EH (cell line): ENCODE measurements around the gene EEIG1.

Experiments used
- DNase-seq: peaks from one replicate; pipeline ENCODE4 v3.0.0-alpha.2; 2015; ENCODE audit warnings: low read depth

Gene EEIG1

DNA sequence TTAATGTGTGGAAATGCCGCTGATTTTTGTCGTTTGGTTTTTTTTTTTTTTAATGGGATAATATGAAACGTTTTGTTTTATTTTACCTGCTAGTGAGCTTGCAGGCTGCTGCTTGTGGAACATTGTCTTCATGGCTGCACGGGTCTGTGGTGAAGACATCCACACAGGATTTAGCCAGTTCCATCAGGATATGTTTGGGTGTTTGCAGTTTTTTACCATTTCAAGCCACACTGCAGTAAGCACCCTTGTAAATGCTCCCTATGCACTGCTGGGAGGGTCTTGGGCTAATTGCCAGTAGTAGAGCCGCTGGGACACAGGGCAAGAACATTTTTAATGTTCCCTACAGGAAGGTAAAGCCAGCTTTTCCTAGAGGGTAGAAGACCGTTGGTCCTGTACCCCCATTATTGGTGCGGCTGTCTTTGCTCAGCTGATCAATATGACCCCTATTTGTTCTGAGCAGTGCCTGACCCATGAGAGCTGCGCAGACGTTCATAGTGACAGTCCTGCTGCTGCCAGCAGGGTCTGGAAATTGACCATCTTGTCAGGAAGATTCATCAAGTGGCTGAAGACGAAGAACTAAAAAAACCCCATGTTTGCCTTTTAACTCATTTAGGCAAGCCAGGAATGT is 20.5 kb upstream of the EEIG1 start:
- DNase-seq: no peak

DNA sequence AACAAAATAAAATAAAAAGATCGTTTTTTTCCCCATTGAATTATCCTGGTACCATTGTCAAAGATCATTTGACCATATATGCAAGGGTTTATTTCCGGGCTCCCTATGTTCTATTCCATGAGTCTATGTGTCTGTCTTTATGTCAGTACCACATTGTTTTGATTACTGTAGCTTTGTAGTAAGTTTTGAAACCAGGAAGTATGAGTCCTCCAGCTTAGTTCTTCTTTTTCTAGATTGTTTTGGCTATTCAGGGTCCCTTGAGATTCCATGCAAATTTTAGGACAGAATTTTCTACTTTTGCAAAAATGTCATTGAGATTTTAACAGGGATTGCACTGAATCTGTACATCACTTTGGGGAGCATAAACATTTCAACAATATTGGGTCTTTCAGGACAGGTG is 18.7 kb upstream of the EEIG1 start:
- DNase-seq: no peak

DNA sequence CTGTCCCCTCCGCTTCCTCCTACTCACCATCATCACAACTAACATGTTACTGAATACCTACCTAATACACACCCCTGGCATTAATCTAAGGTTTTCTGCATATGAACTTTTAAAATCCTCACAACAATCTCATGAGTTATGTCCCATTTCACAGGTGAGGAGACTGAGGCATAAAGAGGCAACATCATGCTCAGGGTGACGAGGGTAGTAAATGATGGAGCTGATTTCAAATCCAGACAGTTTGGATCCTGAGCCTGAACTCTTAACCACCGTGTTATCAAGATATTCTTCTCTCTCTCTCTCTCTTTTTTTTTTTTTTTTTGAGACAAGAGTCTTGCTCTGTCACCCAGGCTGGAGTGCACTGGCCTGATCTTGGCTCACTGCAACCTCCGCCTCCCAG is 12.9 kb upstream of the EEIG1 start:
- no peak for DNase-seq

DNA sequence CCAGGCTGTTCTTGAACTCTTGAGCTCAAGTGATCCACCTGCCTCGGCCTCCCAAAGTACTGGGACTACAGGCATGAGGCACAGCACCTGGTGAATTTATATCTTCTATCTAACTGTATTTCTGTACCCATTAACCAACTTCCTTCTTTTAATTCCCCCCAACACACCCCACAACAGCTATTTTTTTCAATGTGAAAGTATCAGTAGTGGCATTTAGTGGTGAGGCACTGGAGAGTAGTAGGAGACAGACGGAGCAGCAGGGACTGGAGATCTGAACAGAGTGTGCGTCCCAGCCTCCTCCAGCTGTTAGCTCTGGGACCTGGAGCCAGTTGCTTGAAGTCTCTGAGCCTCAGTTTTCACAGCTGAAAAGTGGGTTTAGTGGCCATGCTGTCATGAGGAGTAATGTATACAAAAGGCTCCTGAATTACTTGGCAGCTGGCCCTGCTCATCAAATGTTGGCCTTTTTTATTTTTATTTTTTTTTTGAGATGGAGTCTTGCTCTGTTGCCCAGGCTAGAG is 11.0 kb upstream of the EEIG1 start:
- DNase-seq: no peak

DNA sequence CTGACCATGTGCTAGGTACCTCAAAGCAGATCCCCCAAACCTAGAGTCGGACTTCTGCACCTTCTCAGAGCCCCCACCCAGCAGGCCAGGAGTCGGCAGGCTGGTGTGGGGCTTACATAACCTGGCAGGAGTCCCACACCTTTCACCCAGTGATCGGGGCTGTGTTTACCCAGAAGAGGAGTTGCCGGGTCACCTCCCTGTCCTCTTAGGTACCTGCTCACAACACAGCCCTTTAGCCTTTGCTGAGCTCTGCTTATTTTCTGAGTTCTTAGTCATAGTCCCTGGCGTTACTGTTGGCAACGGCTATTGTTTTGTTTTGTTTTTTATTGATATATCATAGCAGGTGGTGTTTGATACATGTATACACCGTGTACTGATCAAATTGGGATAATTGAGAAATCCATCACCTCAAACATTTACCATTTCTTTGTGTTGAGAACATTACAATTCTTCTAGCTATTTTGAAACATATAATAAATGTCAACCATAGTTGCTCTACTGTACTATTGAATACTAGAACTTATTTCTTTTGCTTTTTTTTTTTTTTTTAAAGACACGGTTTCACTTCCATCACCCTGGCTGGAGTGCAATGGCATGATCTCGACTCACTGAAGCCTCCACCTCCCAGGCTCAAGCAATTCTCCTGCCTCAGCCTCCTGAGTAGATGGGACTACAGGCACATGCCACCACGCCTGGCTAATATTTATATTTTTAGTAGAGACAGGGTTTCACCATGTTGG is 10.4 kb upstream of the EEIG1 start:
- DNase-seq: no peak

DNA sequence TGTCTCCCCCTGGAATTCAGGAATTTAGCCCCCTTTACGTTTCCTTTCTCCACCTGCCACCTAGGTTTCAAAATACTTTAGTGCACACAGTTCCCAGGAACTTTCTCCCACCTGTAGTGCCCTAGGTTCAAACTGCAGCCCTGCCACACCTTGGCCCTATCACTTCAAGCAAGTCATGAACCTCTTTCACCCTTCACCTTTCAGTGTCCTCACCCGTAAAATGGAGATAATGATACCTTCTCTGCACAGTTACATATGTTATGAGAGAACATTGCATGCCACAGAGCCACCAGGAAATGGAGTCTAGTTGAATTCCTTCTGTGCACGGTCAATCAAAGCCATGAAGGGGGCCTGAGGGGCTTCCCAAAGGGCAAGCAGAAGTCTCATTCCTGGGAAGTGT is 9.8 kb upstream of the EEIG1 start:
- DNase-seq: no peak

DNA sequence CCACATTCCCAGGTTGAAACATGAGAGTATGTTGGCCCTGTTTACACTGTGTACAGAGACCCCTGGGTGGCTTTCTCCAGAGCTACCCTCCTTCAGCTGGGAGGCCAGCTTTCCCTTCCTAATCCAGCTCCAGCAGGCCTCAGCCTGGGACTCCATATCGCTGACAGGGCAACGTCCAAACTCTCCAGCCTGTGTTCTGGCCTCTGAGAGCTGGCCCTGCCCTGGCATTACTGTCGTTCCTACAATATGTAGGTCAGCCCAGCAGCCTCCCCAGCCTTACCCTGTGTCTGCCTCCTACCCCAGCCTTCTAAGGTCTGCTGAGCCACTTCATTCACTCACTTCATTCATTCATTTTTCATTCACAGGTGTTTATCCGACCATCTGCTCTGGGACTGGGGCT is 8.3 kb upstream of the EEIG1 start:
- DNase-seq: no peak

DNA sequence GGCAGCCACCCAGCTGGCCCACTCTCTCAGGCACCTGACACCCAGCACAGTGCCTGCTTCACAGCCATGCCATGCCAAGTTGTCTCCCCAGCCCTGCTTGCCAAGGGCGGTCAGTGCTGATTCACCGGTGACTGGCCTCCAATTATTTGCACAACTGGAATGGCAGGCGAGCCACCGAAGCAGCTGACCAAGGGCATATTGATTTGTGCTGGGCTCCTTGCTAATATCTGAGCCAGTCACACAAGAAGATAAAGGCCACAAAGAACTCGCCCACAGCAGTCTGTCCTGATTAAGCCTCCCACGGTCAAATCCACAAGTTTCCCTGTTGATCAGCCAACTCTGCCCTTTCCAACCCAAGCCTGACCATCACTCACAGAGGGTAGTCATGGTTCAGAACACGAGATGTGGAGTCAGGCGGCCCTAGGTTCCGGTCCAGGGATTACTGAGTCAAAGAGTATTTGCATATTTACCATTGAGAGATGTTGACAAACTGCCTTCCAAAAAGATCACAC is 6.4 kb upstream of the EEIG1 start:
- peak; percentile 41 for DNase-seq

DNA sequence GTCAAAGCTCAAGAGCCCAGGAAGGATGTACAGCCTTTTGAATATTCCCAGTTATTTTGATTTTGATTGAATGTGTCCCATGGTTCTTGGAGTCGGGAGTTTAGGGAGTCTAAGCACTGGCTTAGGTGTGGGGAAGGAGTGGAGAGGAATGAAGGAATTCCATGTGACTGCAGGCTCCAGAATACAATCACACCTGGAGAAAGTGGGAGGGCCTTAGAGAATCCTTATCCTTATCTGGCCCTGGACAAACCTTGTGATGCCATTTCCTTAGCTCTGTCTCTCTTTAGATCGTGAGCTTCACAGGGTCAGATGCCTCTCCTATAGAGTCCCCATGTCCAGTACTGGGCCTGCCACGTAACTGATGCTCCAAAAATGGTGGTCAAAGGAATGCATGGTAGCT is 4.2 kb upstream of the EEIG1 start:
- DNase-seq: no peak

DNA sequence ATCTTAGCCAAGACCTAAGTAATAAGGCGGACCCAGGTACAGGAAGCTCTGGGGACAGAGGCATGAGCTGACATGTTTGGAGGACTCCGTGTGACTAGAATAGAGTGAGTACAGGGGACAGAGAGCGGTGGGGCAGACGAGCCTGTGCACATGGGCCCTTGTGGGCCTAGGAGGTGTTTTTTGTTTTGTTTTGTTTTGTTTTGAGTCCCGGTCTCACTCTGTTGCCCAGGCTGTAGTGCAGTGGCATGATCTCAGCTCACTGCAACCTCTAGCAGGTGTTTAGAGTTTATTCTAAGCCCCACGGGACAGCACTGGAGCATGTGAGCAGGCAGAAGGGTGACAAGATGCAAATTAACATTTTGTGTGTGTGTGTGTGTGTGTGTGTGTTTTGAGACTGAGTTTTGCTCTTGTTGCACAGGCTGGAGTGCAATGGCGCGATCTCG is 3.1 kb upstream of the EEIG1 start:
- no peak for DNase-seq

DNA sequence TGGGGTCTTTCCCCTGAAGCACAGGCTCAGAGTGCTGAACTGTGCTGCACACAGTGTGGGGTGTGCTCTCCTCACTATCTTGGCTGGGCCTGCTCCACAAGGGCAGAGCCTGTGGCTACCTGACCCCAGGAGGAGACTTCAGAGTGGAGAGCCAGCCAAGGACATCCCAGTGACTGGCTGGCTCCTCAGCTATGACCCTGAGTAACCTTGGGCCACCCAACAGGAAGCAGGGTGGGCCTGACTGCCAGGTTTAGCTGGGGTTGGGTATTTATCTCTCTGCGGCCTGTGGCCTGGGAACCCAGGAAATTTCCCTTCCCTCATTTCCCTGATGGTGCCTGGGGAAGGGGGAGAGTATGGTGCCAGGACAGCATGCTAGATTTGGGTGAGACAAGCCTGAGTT is 2.1 kb upstream of the EEIG1 start:
- no peak for DNase-seq

DNA sequence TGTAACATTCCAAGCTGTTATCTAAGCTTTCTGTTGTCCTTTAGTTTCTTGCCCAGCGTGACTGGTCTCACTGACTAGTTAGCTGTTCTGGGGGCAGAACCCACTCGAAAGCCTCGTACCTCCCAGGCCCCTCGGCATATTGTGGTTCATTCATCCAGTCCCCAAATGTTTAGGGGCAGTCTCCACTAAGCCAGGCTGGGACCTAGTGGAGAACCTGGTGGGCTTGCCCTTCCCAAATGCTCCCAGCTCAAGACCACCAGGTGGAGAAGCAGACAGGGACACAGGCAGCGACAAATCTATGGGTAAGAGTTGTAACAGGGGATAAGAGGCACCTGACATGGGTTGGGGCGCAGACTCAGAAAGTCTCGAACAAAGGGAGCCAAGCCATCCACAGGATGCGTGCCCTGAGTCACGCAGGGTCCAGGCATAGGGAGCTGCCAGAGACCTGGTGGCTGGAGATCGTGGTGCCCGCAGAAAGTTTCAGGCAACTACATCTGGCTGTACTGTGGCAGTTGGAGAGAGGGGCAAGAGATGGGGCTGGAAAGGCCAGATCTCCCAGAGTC is 851 bp upstream of the EEIG1 start:
- DNase-seq: no peak

DNA sequence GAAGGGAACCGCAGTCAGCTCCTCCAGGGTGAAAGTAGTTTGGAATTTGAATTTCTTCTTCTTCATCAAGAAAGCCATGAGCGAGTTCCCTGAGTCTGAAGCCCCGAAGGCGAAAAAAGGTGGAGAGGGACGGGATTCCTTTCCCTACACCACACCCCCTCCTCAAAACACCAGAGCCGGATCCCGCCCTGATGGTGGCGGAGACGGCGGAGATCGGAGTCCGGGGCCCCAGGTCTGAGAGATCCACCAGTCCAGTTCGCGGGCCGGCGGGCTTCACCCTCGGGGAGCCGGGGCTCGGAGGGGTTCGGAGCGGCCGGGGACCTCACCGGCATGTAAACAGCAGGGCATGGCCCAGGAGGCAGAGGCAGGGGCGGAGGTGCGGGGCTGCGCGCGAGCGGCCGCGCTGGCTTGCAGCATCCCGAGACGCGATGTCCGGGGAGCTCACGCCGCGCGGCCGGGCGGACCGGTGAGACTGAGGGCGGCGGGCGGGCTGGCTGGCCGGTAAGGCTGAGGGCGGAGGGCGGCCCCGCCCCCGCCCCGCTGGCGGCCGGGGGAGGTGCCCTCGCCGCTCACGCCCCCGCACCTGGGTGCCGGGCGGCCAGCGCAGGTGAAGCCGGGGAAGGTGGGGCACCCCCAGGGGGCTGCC is 606 bp downstream of the EEIG1 start:
- DNase-seq: peak; percentile 28

DNA sequence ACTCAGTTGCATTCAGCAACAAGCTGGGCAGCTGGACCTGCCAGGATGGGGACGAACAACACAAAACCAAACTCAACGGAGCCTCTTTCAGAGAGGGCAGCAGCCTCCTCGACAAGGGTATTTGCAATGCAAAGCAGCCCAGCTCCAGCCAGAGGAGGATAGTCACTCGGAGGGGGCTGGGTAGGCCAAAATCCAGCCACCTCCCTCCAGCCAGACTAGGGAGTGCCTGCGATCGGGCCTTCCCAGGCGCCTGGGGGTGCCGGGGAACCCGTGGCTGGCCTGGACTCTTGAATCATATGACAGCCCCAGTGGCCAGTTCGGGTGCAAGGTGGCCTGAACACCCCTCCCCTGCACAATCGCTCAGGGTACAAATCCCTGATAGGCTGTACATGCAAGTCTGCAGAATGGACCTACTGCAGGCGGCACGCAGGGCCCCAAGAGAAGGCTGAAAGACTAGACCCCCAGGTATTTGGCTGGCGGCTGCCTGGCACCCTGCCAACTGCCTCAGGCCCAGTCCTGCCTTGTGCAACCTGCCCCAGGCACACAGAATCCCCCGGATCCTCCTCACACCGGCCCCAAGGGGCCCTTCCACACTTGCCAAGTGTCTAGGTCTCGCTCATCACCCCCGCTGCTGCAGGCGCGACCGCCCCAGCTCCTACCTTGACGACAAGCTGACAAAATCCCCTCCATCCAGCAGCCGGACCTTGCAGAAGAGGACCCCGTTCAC is 1.3 kb downstream of the EEIG1 start:
- peak; percentile 67 for DNase-seq

DNA sequence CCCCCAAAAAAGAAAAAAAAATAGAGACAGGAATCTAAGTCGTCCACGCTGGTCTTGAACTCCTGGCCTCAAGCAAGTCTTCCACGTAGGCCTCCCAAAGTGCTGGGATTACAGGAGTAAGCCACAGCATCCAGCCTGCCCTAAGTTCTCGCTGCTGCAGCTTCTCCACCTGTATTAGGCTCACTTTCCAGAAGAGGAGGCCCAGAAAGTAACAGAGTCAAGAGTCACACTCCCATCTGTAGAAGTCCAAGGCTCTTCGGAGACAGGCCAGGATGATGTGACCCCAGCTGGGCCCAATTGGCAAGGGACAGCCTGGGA is 1.8 kb downstream of the EEIG1 start:
- no peak for DNase-seq

DNA sequence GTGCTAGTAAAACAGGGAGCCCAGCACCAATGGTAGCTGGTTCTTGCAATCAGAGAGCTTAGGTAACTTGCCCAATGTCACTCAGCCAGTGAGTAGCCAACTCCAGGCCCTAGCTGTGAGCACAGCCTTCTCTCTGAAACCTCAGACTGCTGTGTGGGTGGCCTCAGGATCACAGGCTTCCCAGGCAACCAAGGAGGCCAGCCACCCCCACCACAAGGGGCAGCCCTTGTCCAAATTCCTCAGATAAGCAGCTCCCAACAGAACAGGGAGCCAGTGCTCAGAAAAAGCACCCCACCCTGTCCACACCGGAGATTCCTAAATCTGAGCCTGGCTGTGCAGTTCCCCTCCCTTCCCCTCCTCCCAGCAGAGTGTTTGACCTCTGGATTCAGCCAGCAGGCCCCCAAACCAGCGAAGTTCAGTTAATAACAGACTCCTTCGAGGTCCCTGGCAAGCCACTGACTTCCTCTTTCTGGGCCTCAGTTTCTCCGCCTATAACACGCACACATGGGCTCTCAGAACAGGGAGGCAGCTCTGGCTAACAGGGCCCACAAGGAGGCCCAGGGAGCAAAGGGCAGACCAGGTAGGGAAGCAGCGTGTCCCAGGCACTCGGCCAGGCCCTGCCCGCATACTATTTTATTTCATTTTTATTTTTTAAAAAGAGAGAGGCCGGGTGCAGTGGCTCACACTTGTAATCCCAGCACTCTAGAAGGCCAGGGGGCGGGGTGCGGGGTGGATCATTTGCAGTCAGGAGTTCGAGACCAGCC is 2.7 kb downstream of the EEIG1 start:
- peak; percentile 85 for DNase-seq

DNA sequence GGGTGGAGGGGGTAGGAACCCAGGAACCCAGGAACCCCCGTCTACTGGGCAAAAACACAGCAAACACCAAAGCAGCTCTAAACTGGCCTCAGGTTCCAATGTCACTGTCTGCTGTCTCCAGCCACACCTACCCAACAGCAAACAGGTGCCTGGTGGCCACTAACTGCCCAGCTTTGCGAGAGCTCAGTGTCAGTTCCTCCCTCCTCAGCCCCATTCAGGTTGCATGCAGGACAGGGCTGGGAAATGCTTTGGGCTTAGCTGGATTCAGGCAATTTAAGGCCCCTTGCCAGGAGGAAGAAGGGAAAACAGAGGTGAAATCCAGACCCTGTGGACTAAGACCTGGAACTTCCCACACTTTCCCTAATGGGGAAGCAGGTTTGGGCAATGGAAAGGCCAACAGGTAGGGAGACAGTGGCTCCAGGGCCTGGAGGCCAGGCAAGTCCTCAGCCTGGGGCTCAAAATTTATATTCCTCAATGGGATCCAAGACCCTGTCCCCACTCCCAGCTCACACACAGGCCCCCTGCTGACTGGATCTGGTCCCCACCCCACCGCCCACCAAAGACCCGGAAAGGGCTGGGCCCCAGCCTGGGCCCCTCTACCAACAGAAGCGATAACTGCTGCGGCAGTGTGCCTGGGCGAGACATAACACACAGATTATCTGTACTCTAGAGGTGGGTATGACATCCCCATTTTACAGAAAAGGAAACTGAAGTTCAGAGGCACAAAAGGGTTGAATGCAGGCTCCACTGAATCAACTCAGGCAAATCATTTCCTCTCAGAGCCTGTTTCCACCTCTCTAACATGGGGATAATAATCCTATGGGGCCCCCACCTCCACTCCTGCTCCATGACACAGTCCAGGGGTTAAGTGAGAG is 3.5 kb downstream of the EEIG1 start:
- no peak for DNase-seq

DNA sequence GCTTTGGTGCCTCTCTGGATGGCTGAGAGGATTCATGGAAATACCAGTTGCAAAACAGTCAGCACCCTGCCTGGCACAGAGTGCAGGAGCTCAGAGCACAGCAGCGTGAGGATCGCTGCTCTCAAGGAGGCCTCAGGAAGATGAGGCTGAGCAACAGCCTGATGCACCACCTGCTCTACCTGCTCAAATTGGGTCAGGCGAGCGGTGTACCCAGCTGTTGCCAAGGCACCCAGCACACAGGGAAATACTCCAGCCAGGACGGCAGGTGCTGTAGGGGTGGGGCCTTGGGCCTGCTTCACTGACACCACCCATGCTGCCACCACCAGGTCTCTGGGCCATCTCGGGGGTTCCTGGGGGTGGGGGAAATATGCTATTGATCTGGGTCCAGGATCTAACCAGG is 4.3 kb downstream of the EEIG1 start:
- no peak for DNase-seq

DNA sequence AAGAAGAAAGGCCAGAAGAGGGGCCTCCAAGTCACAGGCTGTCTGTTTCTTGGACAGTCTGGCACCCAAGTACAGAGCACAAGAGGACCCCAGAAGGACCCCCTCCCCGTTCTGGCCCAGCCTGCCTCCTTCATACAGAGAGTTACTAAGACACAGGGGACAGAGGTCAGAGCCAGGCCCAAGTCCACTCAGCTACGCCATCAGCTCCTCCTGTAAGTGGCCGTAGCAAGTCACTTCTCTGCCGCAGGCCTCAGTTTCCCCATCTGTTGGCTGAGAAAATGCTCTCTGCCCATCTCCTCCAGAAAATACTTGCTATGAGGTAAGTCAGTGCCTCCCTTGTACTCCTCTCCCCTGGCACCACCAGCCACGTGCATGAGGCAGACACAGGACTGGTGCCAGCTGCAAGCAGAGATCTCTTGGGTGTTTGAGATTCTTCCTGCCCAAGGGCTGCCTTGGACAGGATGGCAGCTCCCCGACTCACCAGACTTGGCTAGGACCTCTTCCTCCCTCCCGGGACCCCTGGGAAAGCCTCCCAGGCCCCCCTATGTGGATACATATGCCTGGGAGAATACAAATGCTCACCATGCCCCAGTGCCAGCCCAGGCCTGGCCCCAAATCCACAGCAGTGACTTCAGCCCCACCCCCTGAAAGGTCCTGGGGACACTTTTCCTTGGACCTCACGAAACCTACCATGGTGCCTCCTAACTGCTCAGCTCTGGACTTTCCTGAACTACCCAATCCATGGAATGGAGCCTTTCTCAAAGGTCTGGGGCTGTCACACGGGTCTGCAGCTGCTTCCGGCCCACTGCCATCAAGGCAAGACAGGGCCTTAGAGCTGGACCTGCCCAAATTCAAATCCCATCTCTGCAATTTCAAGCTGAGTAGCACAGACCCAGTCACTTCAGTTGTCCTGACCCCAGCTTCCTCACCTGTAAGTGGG is 5.1 kb downstream of the EEIG1 start:
- DNase-seq: peak; percentile 43
